GM18867 (cell line): ENCODE data around the gene IER2.
A peak's percentile ranks its signal among the peaks of the same experiment; 100 is the strongest.

ENCODE experiments used
- ATAC-seq: cut with Tn5 transposase; IDR thresholded peaks from one replicate; pipeline ENCODE4 v1.9.1; 2021; ENCODE audit warnings: mild to moderate bottlenecking, moderate library complexity; ENCODE audit not compliant: unreplicated experiment

Gene IER2

GRCh38 chr19:13118424-13119193 is 31.6 kb upstream of the IER2 start:
- ATAC-seq, result peak; percentile 9

GRCh38 chr19:13119627-13120026 is 30.6 kb upstream of the IER2 start:
- ATAC-seq, result no peak

GRCh38 chr19:13120031-13120430 is 30.2 kb upstream of the IER2 start:
- ATAC-seq, result no peak

DNA sequence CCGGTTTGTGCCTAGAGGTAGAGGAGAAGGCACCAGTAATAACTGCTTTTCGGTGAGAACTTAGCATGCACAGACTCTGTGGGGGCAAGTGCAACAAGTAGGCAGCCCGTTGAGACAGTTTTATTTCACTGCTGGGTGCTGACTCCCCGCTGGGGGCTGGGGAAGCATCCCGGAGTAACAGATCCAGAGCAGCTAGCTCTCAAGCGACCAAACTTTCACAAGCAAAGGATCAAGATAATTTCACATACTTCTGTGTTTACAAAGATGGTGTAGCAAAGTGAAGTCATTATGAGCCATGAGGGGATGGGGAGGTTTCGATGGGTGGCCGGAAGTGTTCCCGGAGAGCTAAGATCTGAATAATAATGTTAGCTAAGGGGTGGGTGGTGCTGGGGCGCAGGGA is 29.4 kb upstream of the IER2 start:
- no peak for ATAC-seq

GRCh38 chr19:13121551-13122274 is 28.5 kb upstream of the IER2 start:
- no peak for ATAC-seq

GRCh38 chr19:13122275-13122878 is 27.8 kb upstream of the IER2 start:
- no peak for ATAC-seq

- ATAC-seq, result no peak
Measured at GRCh38 chr19:13122980-13123957, 26.9 kb upstream of the IER2 start.

- no peak for ATAC-seq
Measured at GRCh38 chr19:13127051-13127450, 23.2 kb upstream of the IER2 start.

- no peak for ATAC-seq
Measured at GRCh38 chr19:13127811-13128575, 22.2 kb upstream of the IER2 start.

DNA sequence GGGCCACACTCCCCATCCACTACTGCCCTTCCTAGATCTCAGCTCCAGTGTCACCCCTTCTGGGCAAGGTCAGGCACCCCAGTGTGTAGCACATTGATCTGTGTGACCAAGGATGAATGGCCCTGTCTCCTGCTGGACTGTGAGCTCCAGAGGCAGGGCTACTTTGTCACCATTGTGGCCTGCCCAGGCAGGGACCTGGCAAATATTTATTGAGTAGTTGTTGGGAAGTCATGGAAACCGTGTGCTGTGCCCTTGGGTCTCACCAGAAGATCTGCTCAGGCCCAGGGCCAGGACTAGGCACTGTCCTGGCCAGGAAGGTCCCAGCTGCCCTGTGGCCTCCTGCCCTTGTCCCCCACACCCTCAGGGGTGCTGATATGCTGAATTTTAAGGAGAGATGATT is 21.6 kb upstream of the IER2 start:
- ATAC-seq, result no peak

DNA sequence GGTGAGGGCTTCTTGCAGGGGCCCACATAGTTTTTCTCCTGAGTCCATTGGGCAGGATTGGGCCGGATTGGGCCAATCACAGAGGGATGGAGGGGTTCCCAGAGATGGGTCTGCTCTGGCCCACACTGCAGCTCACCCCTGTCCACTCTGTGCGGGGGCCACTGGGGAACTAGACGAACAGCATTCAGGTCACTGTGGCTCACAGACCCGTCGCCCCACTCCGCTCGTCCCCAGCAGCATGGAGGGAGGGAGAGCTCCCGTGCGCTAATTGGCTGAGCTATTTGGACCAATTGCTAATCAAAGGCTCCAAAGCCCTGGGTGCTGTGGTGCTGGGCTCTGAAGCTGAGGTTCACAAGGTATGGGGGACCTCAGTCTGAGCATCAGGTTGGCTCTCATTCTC is 20.8 kb upstream of the IER2 start:
- no peak for ATAC-seq

DNA sequence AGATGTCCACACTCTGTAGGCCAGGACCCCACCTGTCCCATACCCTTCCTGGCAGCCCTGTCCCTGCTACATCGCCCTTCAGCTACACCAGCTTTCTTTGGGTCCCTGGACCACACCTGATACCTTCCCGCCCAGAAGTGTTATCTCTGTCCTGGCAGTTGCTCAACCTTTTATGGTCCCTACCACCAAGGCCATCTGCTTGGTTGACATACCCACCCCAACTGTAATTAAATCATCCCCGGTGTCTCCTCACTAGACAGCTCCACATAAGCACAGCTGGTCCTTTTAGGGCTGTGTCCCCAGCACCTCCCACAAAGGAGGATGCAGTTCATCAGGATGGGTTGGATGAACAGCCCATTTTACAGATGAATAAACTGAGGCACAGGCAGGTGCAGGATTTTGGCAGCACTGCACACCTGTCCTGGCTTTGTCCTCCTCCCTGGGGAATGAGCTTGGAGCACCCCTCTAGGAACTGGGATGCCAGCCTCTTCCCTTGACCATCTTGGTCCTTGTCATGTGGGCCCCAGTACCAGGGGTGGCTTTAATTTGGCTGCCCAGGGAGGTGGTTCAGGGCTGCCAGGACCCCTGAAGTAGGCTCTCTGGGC is 19.2 kb upstream of the IER2 start:
- ATAC-seq, result no peak

DNA sequence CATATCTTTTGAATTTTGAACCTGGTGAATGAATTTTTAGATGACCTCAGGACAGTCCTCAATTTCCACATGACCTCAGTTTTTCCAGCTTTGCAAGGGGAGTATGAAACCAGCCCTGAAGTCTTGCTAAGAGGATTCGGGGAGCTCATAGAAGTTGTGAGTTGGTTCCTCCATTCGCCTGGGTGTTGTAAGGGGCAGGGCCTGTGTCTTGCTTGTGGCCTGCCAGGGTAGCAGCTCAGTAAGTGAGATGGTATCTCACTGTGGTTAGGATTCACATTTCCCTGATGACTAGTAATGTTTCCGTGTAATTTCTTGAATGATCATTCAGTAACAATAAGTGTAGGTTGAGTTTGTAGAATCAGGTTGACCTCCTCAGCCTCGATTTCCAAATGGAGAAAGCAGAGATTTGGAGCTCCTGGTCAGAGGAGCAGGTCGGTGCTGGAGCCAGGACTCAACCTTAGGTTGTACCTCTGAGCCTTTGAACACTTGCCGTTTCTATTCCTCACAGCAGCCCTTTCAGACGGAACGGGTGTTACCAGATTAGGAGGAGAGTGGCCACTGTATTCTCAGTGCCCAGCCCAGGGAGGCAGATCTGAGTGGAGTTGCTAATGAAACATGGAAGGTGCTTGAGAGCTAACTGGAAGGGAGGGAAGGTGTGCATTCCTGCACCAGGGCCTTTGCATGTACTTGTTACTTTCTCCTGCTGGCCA is 17.6 kb upstream of the IER2 start:
- no peak for ATAC-seq

GRCh38 chr19:13133241-13133870 is 16.9 kb upstream of the IER2 start:
- no peak for ATAC-seq

DNA sequence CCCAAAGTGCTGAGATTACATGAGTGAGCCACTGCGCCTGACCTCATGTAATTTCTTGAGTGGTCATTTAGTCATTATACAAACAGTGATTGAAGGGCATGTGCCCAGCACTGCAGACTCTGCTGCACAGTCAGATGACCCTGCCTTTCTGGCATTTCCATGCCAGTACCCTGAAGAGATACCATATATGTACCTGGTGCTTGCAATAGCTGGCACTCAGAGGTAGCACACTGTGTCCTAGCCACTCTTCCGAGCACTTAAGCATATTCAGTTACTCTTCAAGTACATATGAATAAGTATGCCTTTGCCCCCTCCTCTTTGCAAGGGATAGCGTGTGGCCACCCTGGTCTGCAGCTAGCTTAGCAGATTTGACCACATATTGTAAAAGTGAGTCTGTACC is 15.6 kb upstream of the IER2 start:
- ATAC-seq, result no peak

GRCh38 chr19:13135068-13136062 is 14.8 kb upstream of the IER2 start:
- ATAC-seq, result no peak

DNA sequence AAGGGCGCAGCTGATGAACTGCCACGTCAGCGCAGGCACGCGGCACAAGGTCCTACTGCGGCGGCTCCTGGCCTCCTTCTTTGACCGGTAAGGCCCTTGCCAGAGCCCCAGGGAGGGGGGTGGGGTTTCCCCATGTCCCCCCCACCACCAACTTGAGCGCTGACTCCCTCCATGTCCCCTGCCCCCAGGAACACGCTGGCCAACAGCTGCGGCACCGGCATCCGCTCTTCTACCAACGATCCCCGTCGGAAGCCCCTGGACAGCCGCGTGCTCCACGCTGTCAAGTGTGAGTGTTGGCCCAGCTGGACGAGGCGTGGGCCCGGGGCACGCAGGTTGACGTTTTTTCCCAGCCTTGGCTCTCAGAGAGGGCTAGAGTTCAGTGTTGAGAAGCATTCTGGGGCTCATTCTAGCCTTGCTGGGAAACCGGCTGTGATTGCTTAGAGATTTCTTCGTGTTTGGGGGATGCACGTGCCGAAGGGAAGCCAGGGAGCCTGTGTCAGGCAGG is 12.9 kb upstream of the IER2 start:
- no peak for ATAC-seq
